Thoracic aorta (tissue), 2 donors: ENCODE data around the gene PHYHD1. TPM values are rescaled to one million over a fixed set of nuclear protein-coding genes. Genes with fewer than 3 reads are reported as not detected.

ENCODE experiments used
- ATAC-seq: fragments of 150-250 bp; one replicate; pipeline ENCODE4 v1.8.0; 2017; ENCODE audit warnings: low read depth; ENCODE audit not compliant: insufficient number of reproducible peaks, low FRiP score
- DNase-seq: peaks from one replicate; pipeline ENCODE4 v3.0.0-alpha.2; 2020; ENCODE audit warnings: low spot score
- H3K27ac ChIP-seq, 2 donors: fragments of 200-600 bp; sonication (generic); 1 replicate in 1 of 2; 2 replicates in 1 of 2; pipeline ENCODE4 v1.5.1; 2016; ENCODE audit warnings: mild to moderate bottlenecking in 2 of 2, moderate library complexity in 2 of 2
- H3K27me3 ChIP-seq: fragments of 200-600 bp; sonication (generic); replicated peaks from 2 replicates; pipeline ENCODE4 v1.6.0; 2016; ENCODE audit warnings: mild to moderate bottlenecking; ENCODE audit not compliant: insufficient read depth
- H3K36me3 ChIP-seq: fragments of 200-600 bp; sonication (generic); one replicate; pipeline ENCODE4 v1.5.1; 2016
- H3K4me1 ChIP-seq, 2 donors: fragments of 200-600 bp; sonication (generic); 1 replicate in 1 of 2; 2 replicates in 1 of 2; pipeline versions ENCODE4 v1.5.1 to v1.6.0; 2016; ENCODE audit warnings: low read depth in 2 of 2, mild to moderate bottlenecking in 1 of 2; ENCODE audit not compliant: control insufficient read depth in 1 of 2
- H3K4me3 ChIP-seq: fragments of 200-600 bp; sonication (generic); 2 replicates; pipeline ENCODE4 v1.5.1; 2016; ENCODE audit warnings: mild to moderate bottlenecking
- H3K9me3 ChIP-seq: fragments of 200-600 bp; sonication (generic); 2 replicates; pipeline ENCODE4 v1.5.1; 2016
- total RNA-seq, 2 donors: library from RNA; depleted of rRNA; stranded (reverse); fragments of >200 nt; gene quantifications; one replicate each; pipeline versions ENCODE4 v1.1.0 to v1.2.3, GENCODE V29; 2016
- TF ChIP-seq, protein P1 (sequence below): fragments of 200-600 bp; sonication (generic); IDR thresholded peaks from one replicate; pipeline ENCODE4 v1.5.1; 2019; ENCODE audit warnings: antibody characterized with exemption

The PHYHD1 gene
- total RNA-seq = 10 to 100 TPM; 21.1 to 36.3 TPM

- H3K36me3 ChIP-seq = peaks cover 9% of the 10 kb centered on the region
- peak; percentile 77 for DNase-seq
- H3K27me3 ChIP-seq = no peaks in the 10 kb centered on the region
- no peaks in the 10 kb centered on the region for H3K9me3 ChIP-seq
- peaks cover 46 to 77% of the 10 kb centered on the region in 2 donors for H3K4me1 ChIP-seq
- H3K27ac ChIP-seq = peak within 1 kb of the TSS; percentile 88 to 96
- TF ChIP-seq, protein P1, sequence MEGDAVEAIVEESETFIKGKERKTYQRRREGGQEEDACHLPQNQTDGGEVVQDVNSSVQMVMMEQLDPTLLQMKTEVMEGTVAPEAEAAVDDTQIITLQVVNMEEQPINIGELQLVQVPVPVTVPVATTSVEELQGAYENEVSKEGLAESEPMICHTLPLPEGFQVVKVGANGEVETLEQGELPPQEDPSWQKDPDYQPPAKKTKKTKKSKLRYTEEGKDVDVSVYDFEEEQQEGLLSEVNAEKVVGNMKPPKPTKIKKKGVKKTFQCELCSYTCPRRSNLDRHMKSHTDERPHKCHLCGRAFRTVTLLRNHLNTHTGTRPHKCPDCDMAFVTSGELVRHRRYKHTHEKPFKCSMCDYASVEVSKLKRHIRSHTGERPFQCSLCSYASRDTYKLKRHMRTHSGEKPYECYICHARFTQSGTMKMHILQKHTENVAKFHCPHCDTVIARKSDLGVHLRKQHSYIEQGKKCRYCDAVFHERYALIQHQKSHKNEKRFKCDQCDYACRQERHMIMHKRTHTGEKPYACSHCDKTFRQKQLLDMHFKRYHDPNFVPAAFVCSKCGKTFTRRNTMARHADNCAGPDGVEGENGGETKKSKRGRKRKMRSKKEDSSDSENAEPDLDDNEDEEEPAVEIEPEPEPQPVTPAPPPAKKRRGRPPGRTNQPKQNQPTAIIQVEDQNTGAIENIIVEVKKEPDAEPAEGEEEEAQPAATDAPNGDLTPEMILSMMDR = no peak
- ATAC-seq = peak; percentile 18
- H3K4me3 ChIP-seq = peak within 1 kb of the TSS; percentile 74
These were observed at the start of gene PHYHD1 for GRCh38 chr9:128920381-128921058. Gene PHYHD1 (plus strand): TSS chr9:128920982. CDS start chr9:128922324, 1,342 bp downstream.

- TF ChIP-seq, protein P1 = no peak
- no peaks in the 10 kb centered on the region for H3K9me3 ChIP-seq
- H3K4me1 ChIP-seq = peaks cover 14 to 53% of the 10 kb centered on the region in 2 donors
- H3K36me3 ChIP-seq = no peaks in the 10 kb centered on the region
- no peaks in the 10 kb centered on the region for H3K27me3 ChIP-seq
- DNase-seq (no peak), ATAC-seq (no peak)
- H3K4me3 ChIP-seq = no peak overlapping the region
- H3K27ac ChIP-seq = peak overlapping the region; percentile 24 to 65
These were observed 42.9 kb upstream of the PHYHD1 start for GRCh38 chr9:128877852-128878251.

GRCh38 chr9:128881884-128882676, 38.7 kb upstream of the PHYHD1 start, which contains the start of the genes KYAT1 and LRRC8A:
Gene KYAT1 (minus strand): TSS chr9:128881950. CDS start chr9:128845405, 36,545 bp downstream.
Gene LRRC8A (plus strand): TSS chr9:128882133. CDS start chr9:128907165, 25,032 bp downstream.
- peak within 1 kb of the TSS; percentile 96 for H3K4me3 ChIP-seq
- ATAC-seq (peak; percentile 68), DNase-seq (peak; percentile 93)
- H3K36me3 ChIP-seq = peaks cover 14% of the 10 kb centered on the region
- peaks cover 26 to 76% of the 10 kb centered on the region in 2 donors for H3K4me1 ChIP-seq
- TF ChIP-seq, protein P1 = peak; percentile 7
- no peaks in the 10 kb centered on the region for H3K27me3 ChIP-seq
- H3K27ac ChIP-seq = peak within 1 kb of the TSS; percentile 93 to 97
- no peaks in the 10 kb centered on the region for H3K9me3 ChIP-seq

DNA sequence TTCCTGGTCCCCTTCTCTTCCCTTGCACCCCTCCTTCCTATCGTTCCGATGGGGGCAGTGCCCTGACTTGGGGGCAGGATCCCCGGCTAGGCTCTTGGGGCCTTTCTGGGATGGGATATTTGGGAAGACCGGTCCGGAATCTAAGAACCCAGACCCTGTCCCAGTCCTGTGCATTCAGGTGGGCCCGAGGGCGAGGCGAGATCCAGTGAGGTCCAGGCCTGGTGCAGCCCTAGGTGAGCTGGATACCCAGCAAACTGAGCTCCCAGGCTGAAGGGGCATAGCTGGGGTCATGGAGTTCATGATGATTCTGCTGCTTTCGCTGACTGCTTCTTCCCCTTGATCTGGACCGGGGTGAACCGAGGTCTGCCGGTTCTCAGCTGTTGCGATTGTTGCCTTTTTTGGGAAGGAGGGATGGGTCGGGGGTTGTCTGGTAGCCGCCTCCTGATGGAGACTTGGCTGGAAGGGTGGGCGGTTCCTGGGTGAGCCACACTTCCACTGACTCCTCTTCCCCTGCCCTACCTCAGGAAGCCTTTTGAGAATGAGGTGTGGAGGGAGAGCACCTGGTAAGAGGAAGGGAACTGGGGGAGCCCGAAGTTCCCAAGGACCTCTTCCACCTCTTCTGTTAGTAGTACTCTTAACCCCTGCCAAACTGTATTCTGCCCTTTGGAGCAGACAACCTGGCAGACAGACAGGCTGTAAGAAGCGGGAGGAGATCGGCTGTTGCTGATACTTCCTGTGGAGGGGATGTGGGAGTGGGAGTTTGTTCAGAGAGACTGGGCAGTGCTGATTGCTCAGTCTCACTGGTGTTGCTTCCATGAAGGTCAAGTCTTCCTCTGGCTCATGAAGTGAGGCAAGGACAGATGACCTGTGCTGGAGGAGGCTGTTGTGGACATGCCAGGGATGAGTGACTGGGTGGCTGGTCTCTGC, 37.8 kb upstream of the PHYHD1 start:
- ATAC-seq = no peak
- Histone ChIP-seq H3K27me3 (no peaks in the 10 kb centered on the region), H3K4me3 (peak overlapping the region; percentile 96), H3K27ac (peak overlapping the region; percentile 93 to 97), H3K4me1 (peaks cover 28 to 78% of the 10 kb centered on the region in 2 donors), H3K36me3 (peaks cover 14% of the 10 kb centered on the region), H3K9me3 (no peaks in the 10 kb centered on the region)
- DNase-seq = no peak
- TF ChIP-seq, protein P1 = no peak
